HCT116 (cell line): ENCODE results near the gene ZNRF3. TPM values are rescaled to one million over a fixed set of nuclear protein-coding genes. Genes with fewer than 3 reads are reported as not detected.
A peak's percentile ranks its signal among the peaks of the same experiment; 100 is the strongest.

Experiments
- ATAC-seq: fragments of 200-7000 bp; cut with Tn5 transposase; 2 replicates; pipeline ENCODE4 v1.9.1; 2020; ENCODE audit warnings: mild to moderate bottlenecking, moderate library complexity
- BruUV-seq: library from RNA; stranded (reverse); fragments of 400-500 nt; replicated peaks from 2 replicates; lab custom pipeline; 2021; lab: Mats Ljungman, UMichigan
- CTCF ChIA-PET: fragments of 300-600 bp; sonication (Branson Sonifier 250); formaldehyde crosslinking; loops from one replicate; lab custom pipeline; 2021; ENCODE audit warnings: antibody characterized with exemption; lab: Charles Lee
- POLR2A ChIA-PET: fragments of 300-600, 350-600 bp; sonication (Branson Sonifier 250); formaldehyde crosslinking; loops from one replicate; lab custom pipeline; 2021; ENCODE audit warnings: antibody characterized with exemption; lab: Charles Lee
- RAD21 ChIA-PET, 2 experiments: fragments of 300-600 bp; sonication (Branson Sonifier 250); formaldehyde crosslinking; loops; one replicate each; lab custom pipeline; 2023; ENCODE audit warnings: low total read pairs in 2 of 2; ENCODE audit not compliant: uncharacterized antibody in 2 of 2, unreplicated experiment in 2 of 2, low non-redundant PET in 1 of 2; lab: Charles Lee
- DNase-seq: peaks from one replicate; pipeline ENCODE4 v3.0.0-alpha.2; 2010; ENCODE audit warnings: low read depth, low spot score
- H2AFZ ChIP-seq: fragments of 200-600 bp; shearing (Covaris generic), sonication (generic); 2 replicates; pipeline ENCODE4 v1.6.1; 2017; ENCODE audit warnings: low read depth, mixed run types, mixed read lengths, antibody characterized with exemption, low read length; ENCODE audit not compliant: poor library complexity, severe bottlenecking
- H3K27ac ChIP-seq: 2 replicates; pipeline ENCODE4 v1.5.1; 2012; ENCODE audit warnings: low read depth, low read length
- H3K27me3 ChIP-seq: fragments of 200-600 bp; sonication (generic); 2 replicates; pipeline ENCODE4 v1.6.1; 2016; ENCODE audit warnings: mixed run types, low read length, mixed read lengths; ENCODE audit not compliant: insufficient read depth
- H3K36me3 ChIP-seq, 2 experiments: fragments of 200-500 bp in 1 of 2; fragments of 200-600 bp in 1 of 2; sonication (Bioruptor generic) in 1 of 2; sonication (generic) in 1 of 2; 2 replicates each; pipeline versions ENCODE4 v1.5.1 to v1.6.1; 2014 to 2016; ENCODE audit warnings: low read length in 2 of 2, inconsistent platforms in 1 of 2, mixed read lengths in 1 of 2, mixed run types in 1 of 2; ENCODE audit not compliant: insufficient read depth in 2 of 2, control insufficient read depth in 1 of 2
- H3K4me1 ChIP-seq, 2 experiments: fragments of 200-600 bp in 1 of 2; sonication (generic) in 1 of 2; 2 replicates each; pipeline versions ENCODE4 v1.5.1 to v1.6.1; 2012 to 2017; ENCODE audit warnings: low read length in 2 of 2, inconsistent platforms in 1 of 2, mild to moderate bottlenecking in 1 of 2, mixed read lengths in 1 of 2, mixed run types in 1 of 2, moderate library complexity in 1 of 2; ENCODE audit not compliant: insufficient read depth in 2 of 2, control insufficient read depth in 1 of 2
- H3K4me2 ChIP-seq: fragments of 200-600 bp; sonication (generic); 2 replicates; pipeline ENCODE4 v1.6.1; 2017; ENCODE audit warnings: mixed run types, low read length, mixed read lengths
- H3K4me3 ChIP-seq, 2 experiments: fragments of 200-600 bp in 1 of 2; sonication (generic) in 1 of 2; replicated peaks in 1 of 2; 2 replicates each; pipeline ENCODE4 v1.5.1; 2011 to 2016; ENCODE audit warnings: low read length in 2 of 2, control low read depth in 1 of 2, low read depth in 1 of 2, mild to moderate bottlenecking in 1 of 2, mixed read lengths in 1 of 2, mixed run types in 1 of 2
- H3K79me2 ChIP-seq: fragments of 200-600 bp; sonication (generic); 2 replicates; pipeline ENCODE4 v1.6.1; 2017; ENCODE audit warnings: mild to moderate bottlenecking, mixed run types, low read length, moderate library complexity, mixed read lengths; ENCODE audit not compliant: insufficient read depth
- H3K9ac ChIP-seq: fragments of 200-600 bp; sonication (generic); 2 replicates; pipeline ENCODE4 v1.6.1; 2016; ENCODE audit warnings: low read length, mixed read lengths
- H3K9me2 ChIP-seq: fragments of 200-600 bp; sonication (generic), shearing (Covaris generic); 2 replicates; pipeline ENCODE4 v1.6.1; 2017; ENCODE audit warnings: mixed run types, mild to moderate bottlenecking, moderate library complexity; ENCODE audit not compliant: insufficient read depth
- H3K9me3 ChIP-seq, 2 experiments: fragments of 200-500 bp in 1 of 2; fragments of 200-600 bp in 1 of 2; sonication (Bioruptor generic) in 1 of 2; sonication (generic) in 1 of 2; 2 replicates each; pipeline ENCODE4 v1.6.1; 2014 to 2017; ENCODE audit warnings: low read length in 2 of 2, mixed read lengths in 2 of 2, inconsistent platforms in 1 of 2, low read depth in 1 of 2, mild to moderate bottlenecking in 1 of 2, mixed run types in 1 of 2, moderate library complexity in 1 of 2; ENCODE audit not compliant: control insufficient read depth in 1 of 2, insufficient read depth in 1 of 2
- H4K20me1 ChIP-seq: fragments of 200-600 bp; sonication (generic), shearing (Covaris generic); 2 replicates; pipeline ENCODE4 v1.6.1; 2017; ENCODE audit warnings: mixed run types, mild to moderate bottlenecking, moderate library complexity; ENCODE audit not compliant: insufficient read depth
- ATF3 ChIP-seq: IDR thresholded peaks from 2 replicates; pipeline ENCODE4 v1.6.1; 2012
- CBX3 ChIP-seq: IDR thresholded peaks from 2 replicates; pipeline ENCODE4 v1.6.1; 2012; ENCODE audit warnings: low read depth
- CEBPB ChIP-seq: IDR thresholded peaks from 2 replicates; pipeline ENCODE4 v1.6.1; 2012; ENCODE audit warnings: low read depth
- CTCF ChIP-seq, 3 experiments: fragments of 200-600 bp in 1 of 3; sonication (generic) in 1 of 3; IDR thresholded peaks in 2 of 3; conservative IDR thresholded peaks in 1 of 3; 2 replicates each; pipeline ENCODE4 v1.5.1; 2012 to 2017; ENCODE audit warnings: low read depth in 2 of 3, low read length in 2 of 3, antibody characterized with exemption in 1 of 3, borderline replicate concordance in 1 of 3, control low read depth in 1 of 3, mild to moderate bottlenecking in 1 of 3, mixed read lengths in 1 of 3, mixed run types in 1 of 3, moderate library complexity in 1 of 3; ENCODE audit not compliant: insufficient read depth in 1 of 3
- EGR1 ChIP-seq: IDR thresholded peaks from 2 replicates; pipeline ENCODE4 v1.6.1; 2012; ENCODE audit warnings: low read depth
- EZH2 ChIP-seq: fragments of 200-600 bp; sonication (generic); IDR thresholded peaks from 2 replicates; pipeline ENCODE4 v1.6.1; 2017; ENCODE audit warnings: antibody characterized with exemption, mixed run types
- POLR2A ChIP-seq: IDR thresholded peaks from 2 replicates; pipeline ENCODE4 v1.7.0; 2011; ENCODE audit warnings: borderline replicate concordance; ENCODE audit not compliant: insufficient read depth, insufficient read length; ENCODE audit errors: extremely low read depth
- POLR2AphosphoS5 ChIP-seq: IDR thresholded peaks from 2 replicates; pipeline ENCODE4 v1.6.1; 2011; ENCODE audit warnings: mild to moderate bottlenecking, low read depth, low read length, moderate library complexity
- REST ChIP-seq: IDR thresholded peaks from 2 replicates; pipeline ENCODE4 v1.6.1; 2012; ENCODE audit warnings: low read depth
- SP1 ChIP-seq: IDR thresholded peaks from 2 replicates; pipeline ENCODE4 v1.6.1; 2012; ENCODE audit warnings: low read depth
- SRF ChIP-seq: IDR thresholded peaks from 2 replicates; pipeline ENCODE4 v1.6.1; 2012; ENCODE audit warnings: low read depth
- TCF7L2 ChIP-seq: IDR thresholded peaks from 2 replicates; pipeline ENCODE4 v1.7.0; 2011; ENCODE audit warnings: borderline replicate concordance, inconsistent platforms; ENCODE audit not compliant: insufficient read depth, insufficient read length; ENCODE audit errors: extremely low read depth
- YY1 ChIP-seq: IDR thresholded peaks from 2 replicates; pipeline ENCODE4 v1.6.1; 2011; ENCODE audit warnings: low read length, low read depth, moderate library complexity, mild to moderate bottlenecking; ENCODE audit not compliant: insufficient replicate concordance; ENCODE audit errors: extremely low read depth
- intact Hi-C: fragments of 100-400 bp; cut with micrococcal nuclease; formaldehyde crosslinking; loops from 2 replicates; pipeline ENCODE4 v1.10.0; 2022
- total RNA-seq: library from RNA; stranded (reverse); gene quantifications from one replicate; pipeline ENCODE4 v1.2.1, GENCODE V29; 2021; ENCODE audit not compliant: unreplicated experiment
- TF ChIP-seq, protein P1 (sequence below): IDR thresholded peaks from 2 replicates; pipeline ENCODE4 v1.6.1; 2012

Gene ZNRF3
- total RNA-seq, 1 experiment from 2014 or later = 12.2 TPM

DNA sequence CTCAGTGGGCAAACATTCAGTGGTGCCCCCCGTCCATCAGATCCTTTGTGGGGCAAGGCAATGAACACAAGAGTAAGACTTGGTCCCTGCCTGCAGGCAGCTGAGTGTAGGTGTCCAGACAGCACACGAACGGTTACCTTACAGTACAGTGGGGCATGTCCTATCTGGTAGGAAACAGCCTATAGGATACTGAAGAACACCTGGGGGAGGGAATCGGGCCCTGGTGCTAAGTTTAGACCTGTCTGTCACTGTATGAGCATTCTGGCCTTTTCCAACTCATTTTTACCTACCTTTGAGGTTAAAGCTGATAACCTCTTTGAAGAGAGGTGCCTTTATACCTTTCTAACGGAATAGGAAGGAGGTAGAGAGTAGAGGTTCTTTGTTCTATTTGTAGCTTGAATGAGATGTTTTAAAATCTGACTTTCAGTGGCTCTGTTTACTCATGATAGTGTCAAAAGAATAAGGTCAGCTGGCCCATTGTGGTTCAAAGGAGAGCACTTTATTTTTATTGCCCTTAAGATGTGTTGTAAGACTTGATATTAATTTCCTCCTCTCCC is 8.9 kb downstream of the ZNRF3 start:
- no peaks in the 10 kb centered on the region for H3K36me3 ChIP-seq
- no peaks in the 10 kb centered on the region for H3K9me2 ChIP-seq
- intact Hi-C loops = no loop called here
- H3K79me2 ChIP-seq = peaks cover 92% of the 10 kb centered on the region
- peak overlapping the region; percentile 18; the same call in 1 of the 2 replicates for H3K4me2 ChIP-seq
- DNase-seq = no peak
- peak overlapping the region; percentile 17; the same call in 1 of the 2 replicates for H3K27ac ChIP-seq
- CTCF ChIA-PET = no interaction called here
- RAD21 ChIA-PET = no interaction called here
- ATAC-seq = peak; percentile 83
- TF ChIP-seq REST (no peak), ATF3 (no peak), CBX3 (no peak), EGR1 (no peak), POLR2AphosphoS5 (no peak), YY1 (no peak), TCF7L2 (no peak), CEBPB (no peak), SRF (no peak), POLR2A (no peak), CTCF (IDR thresholded peaks at IDR 0.05 in 2 of 3, conservative IDR thresholded peaks at IDR 0.05 in 1 of 3; ENCODE audit: borderline replicate concordance in 1 of 3, insufficient read depth in 1 of 3, low read depth in 2 of 3, low read length in 2 of 3) (no peak), EZH2 (no peak), SP1 (no peak)
- TF ChIP-seq, protein P1, sequence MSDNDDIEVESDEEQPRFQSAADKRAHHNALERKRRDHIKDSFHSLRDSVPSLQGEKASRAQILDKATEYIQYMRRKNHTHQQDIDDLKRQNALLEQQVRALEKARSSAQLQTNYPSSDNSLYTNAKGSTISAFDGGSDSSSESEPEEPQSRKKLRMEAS = no peak
- no peak overlapping the region for H3K4me3 ChIP-seq
- H3K4me1 ChIP-seq = peaks cover 30 to 37% of the 10 kb centered on the region in 2 experiments
- H2AFZ ChIP-seq = no peak overlapping the region
- POLR2A ChIA-PET = no interaction called here
- no TSS peak for BruUV-seq
- peaks cover 10% of the 10 kb centered on the region; the same call in 1 of the 2 replicates for H4K20me1 ChIP-seq
- H3K9me3 ChIP-seq = no peaks in the 10 kb centered on the region
- no peak overlapping the region for H3K9ac ChIP-seq
- no peaks in the 10 kb centered on the region for H3K27me3 ChIP-seq
